ENCODE results near the gene METAP1. TPM values are rescaled to one million over a fixed set of nuclear protein-coding genes. Genes with fewer than 3 reads are reported as not detected.

The METAP1 gene
- total RNA-seq, 1 experiment from 2014 or later = 63.5 TPM

DNA sequence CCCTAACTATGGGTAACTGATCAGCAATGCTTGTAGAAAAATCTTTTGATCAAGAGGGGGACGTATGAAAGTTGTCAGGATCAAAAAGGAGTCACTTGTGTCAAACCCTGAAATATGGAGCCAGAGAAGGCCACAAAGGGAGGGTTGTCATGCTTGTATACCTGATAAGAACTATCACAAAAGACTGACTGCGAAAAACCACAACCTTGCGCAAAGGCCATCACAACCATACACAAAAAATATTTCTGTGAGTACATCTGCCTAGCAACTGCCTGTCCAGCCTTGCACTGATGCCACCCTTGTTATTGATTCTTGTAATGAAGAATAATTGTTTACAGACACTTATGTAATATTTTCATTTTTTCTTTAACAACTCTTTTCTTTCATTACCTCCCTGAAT lies 43.8 kb upstream of the METAP1 start:
- H3K36me3 Mint-ChIP-seq (ENCODE audit: insufficient read depth in 1 of 3, low read depth in 3 of 3) = no peaks in the 10 kb centered on the region; a peak in 1 of 7 replicates
- no peaks in the 10 kb centered on the region for H4K20me1 ChIP-seq (ENCODE audit: control insufficient read depth, insufficient read depth, insufficient read length)
- H3K27me3 ChIP-seq (ENCODE audit: insufficient read depth, low read length) = no peaks in the 10 kb centered on the region
- no peak overlapping the region for H4K8ac ChIP-seq (replicated peaks; ENCODE audit: insufficient read length, low read depth, low read length)
- H2AK5ac ChIP-seq (ENCODE audit: insufficient read length, low read length) = no peak overlapping the region
- no peaks in the 10 kb centered on the region for H3K9me3 Mint-ChIP-seq
- TF ChIP-seq, protein P1, sequence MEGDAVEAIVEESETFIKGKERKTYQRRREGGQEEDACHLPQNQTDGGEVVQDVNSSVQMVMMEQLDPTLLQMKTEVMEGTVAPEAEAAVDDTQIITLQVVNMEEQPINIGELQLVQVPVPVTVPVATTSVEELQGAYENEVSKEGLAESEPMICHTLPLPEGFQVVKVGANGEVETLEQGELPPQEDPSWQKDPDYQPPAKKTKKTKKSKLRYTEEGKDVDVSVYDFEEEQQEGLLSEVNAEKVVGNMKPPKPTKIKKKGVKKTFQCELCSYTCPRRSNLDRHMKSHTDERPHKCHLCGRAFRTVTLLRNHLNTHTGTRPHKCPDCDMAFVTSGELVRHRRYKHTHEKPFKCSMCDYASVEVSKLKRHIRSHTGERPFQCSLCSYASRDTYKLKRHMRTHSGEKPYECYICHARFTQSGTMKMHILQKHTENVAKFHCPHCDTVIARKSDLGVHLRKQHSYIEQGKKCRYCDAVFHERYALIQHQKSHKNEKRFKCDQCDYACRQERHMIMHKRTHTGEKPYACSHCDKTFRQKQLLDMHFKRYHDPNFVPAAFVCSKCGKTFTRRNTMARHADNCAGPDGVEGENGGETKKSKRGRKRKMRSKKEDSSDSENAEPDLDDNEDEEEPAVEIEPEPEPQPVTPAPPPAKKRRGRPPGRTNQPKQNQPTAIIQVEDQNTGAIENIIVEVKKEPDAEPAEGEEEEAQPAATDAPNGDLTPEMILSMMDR (conservative IDR thresholded peaks at IDR 0.05) = no peak
- no peak overlapping the region for H2BK120ac ChIP-seq (ENCODE audit: low read depth, low read length, poor library complexity, severe bottlenecking)
- no peak overlapping the region for H3K4me3 Mint-ChIP-seq
- no peak overlapping the region for H3T11ph ChIP-seq (ENCODE audit: low read length)
- no peak overlapping the region for H4K5ac ChIP-seq (ENCODE audit: insufficient read length, low read depth, low read length)
- no peak for DNase-seq
- H2BK5ac ChIP-seq (ENCODE audit: insufficient read length, low read length) = no peak overlapping the region
- H3K9ac ChIP-seq (ENCODE audit: extremely low read depth, insufficient read length, low read length) = no peak overlapping the region
- H3K23ac ChIP-seq (ENCODE audit: insufficient read length, low read depth, low read length) = no peak overlapping the region
- no peaks in the 10 kb centered on the region for H3K79me2 ChIP-seq (ENCODE audit: insufficient read depth, low read length)
- no CpG with 5 or more reads among the region's 3 CpGs for WGBS (ENCODE audit: extremely low coverage, insufficient read length, low lambda C conversion rate)
- H3K4me1 ChIP-seq (ENCODE audit: insufficient read depth, low read length) = no peaks in the 10 kb centered on the region
- H2BK15ac ChIP-seq (ENCODE audit: low read depth, low read length) = no peak overlapping the region
- no peak overlapping the region for H3K4me2 ChIP-seq (ENCODE audit: insufficient read depth, insufficient read length, low read length)
- H4K91ac ChIP-seq (ENCODE audit: insufficient read length, low read depth, low read length) = no peak overlapping the region
- no peak overlapping the region for H2BK20ac ChIP-seq (ENCODE audit: low read depth, low read length, poor library complexity, severe bottlenecking)
- H2BK12ac ChIP-seq (ENCODE audit: insufficient read length, low read depth, low read length) = no peak overlapping the region
- no peaks in the 10 kb centered on the region for H3K9me3 ChIP-seq (ENCODE audit: control insufficient read depth, low read depth, low read length)
- no peak overlapping the region for H3K27ac Mint-ChIP-seq
- H3K18ac ChIP-seq (ENCODE audit: insufficient read length, low read depth, low read length) = no peak overlapping the region
- H3K4ac ChIP-seq (ENCODE audit: low read depth, low read length) = no peak overlapping the region
- no peaks in the 10 kb centered on the region; the same call in 1 of the 2 replicates for H3K27me3 Mint-ChIP-seq (ENCODE audit: low read depth)
- no peak overlapping the region for H3K14ac ChIP-seq (ENCODE audit: insufficient read depth, low read length)
- no peak overlapping the region for H2AFZ ChIP-seq (ENCODE audit: low read length)
- peaks cover 0 to 3% of the 10 kb centered on the region in 2 experiments; a peak in 2 of 4 replicates for H3K4me1 Mint-ChIP-seq
- H3K56ac ChIP-seq (ENCODE audit: insufficient read length, low read depth, low read length) = no peak overlapping the region
- H3K27ac ChIP-seq (ENCODE audit: insufficient read length, low read depth, low read length) = no peak overlapping the region
- H3K23me2 ChIP-seq (ENCODE audit: insufficient read length, low read depth, low read length, poor library complexity, severe bottlenecking) = no peaks in the 10 kb centered on the region
- no peaks in the 10 kb centered on the region for H3K79me1 ChIP-seq (ENCODE audit: insufficient read depth, low read depth, low read length, poor library complexity, severe bottlenecking)
